Astrocyte of the spinal cord (primary cell): ENCODE data around the gene PRRT3.
"Not testable (repeated sequence)": the region's sequence is repeated elsewhere in the genome, so short reads cannot be mapped to it uniquely, and the experiment has no call there.

Experiments
- DNase-seq: peaks from one replicate; pipeline ENCODE4 v3.0.0; 2011; ENCODE audit warnings: low read depth, low spot score
- H3K4me3 ChIP-seq: 2 replicates; pipeline ENCODE4 v1.5.1; 2011; ENCODE audit warnings: low read depth, mild to moderate bottlenecking, low read length, moderate library complexity
- CTCF ChIP-seq: IDR thresholded peaks from 2 replicates; pipeline ENCODE4 v1.5.1; 2012; ENCODE audit warnings: low read depth, mild to moderate bottlenecking, low read length, inconsistent platforms
- in situ Hi-C: cut with HindIII; loops from 2 replicates; pipeline ENCODE4 v1.10.0; 2017; ENCODE audit warnings: low sequenced_read_pairs

PRRT3 gene

GRCh38 chr3:9899289-9899791 is 52.9 kb downstream of the PRRT3 start:
- no peak overlapping the region for H3K4me3 ChIP-seq
- in situ Hi-C loops = no loop called here
- DNase-seq = no peak
- no peak for TF ChIP-seq CTCF

GRCh38 chr3:9898467-9899241 is 53.6 kb downstream of the PRRT3 start:
- H3K4me3 ChIP-seq = no peak overlapping the region
- DNase-seq = no peak
- in situ Hi-C loops = no loop called here
- no peak for TF ChIP-seq CTCF

- H3K4me3 ChIP-seq = no peak overlapping the region
- DNase-seq = peak; percentile 34
- TF ChIP-seq CTCF = no peak
- in situ Hi-C loops = no loop called here
These were observed 54.5 kb downstream of the PRRT3 start for GRCh38 chr3:9897408-9898372.

- H3K4me3 ChIP-seq, in situ Hi-C loops, DNase-seq: not testable (repeated sequence)
These were observed 55.3 kb downstream of the PRRT3 start for GRCh38 chr3:9896755-9897407.

GRCh38 chr3:9895715-9896114 is 56.5 kb downstream of the PRRT3 start:
- in situ Hi-C loops, H3K4me3 ChIP-seq, DNase-seq: not testable (repeated sequence)
